BLaER1 treated with 17β-estradiol and CSF1 and Interleukin-3, amounts not matched to agents 10 nM and 100 nM (cell line): ENCODE data around the gene ECE1.

Experiments
- H3K27ac ChIP-seq, 11 experiments: shearing (Covaris generic); formaldehyde crosslinking; 2 replicates each; pipeline ENCODE4 v1.8.1; 2022
- H3K27me3 ChIP-seq, 11 experiments: shearing (Covaris generic); formaldehyde crosslinking; 2 replicates each; pipeline ENCODE4 v1.8.1; 2022
- H3K36me3 ChIP-seq, 11 experiments: shearing (Covaris generic); formaldehyde crosslinking; 2 replicates each; pipeline ENCODE4 v1.8.1; 2022
- H3K4me1 ChIP-seq, 10 experiments: shearing (Covaris generic); formaldehyde crosslinking; 2 replicates each; pipeline ENCODE4 v1.8.1; 2022
- H3K4me2 ChIP-seq, 11 experiments: shearing (Covaris generic); formaldehyde crosslinking; 2 replicates each; pipeline ENCODE4 v1.8.1; 2022
- H3K4me3 ChIP-seq, 10 experiments: shearing (Covaris generic); formaldehyde crosslinking; 2 replicates each; pipeline ENCODE4 v1.8.1; 2022
- H3K9ac ChIP-seq, 11 experiments: shearing (Covaris generic); formaldehyde crosslinking; 2 replicates each; pipeline ENCODE4 v1.8.1; 2022
- H3K9me3 ChIP-seq, 11 experiments: shearing (Covaris generic); formaldehyde crosslinking; replicated peaks in 1 of 11; 2 replicates each; pipeline ENCODE4 v1.8.1; 2022
- H4K20me1 ChIP-seq, 11 experiments: shearing (Covaris generic); formaldehyde crosslinking; 2 replicates each; pipeline ENCODE4 v1.8.1; 2022
- Cebpa-rat ChIP-seq, 11 experiments: shearing (Covaris generic); IDR thresholded peaks; 2 replicates each; pipeline ENCODE4 v1.8.1; 2022

The ECE1 gene

DNA sequence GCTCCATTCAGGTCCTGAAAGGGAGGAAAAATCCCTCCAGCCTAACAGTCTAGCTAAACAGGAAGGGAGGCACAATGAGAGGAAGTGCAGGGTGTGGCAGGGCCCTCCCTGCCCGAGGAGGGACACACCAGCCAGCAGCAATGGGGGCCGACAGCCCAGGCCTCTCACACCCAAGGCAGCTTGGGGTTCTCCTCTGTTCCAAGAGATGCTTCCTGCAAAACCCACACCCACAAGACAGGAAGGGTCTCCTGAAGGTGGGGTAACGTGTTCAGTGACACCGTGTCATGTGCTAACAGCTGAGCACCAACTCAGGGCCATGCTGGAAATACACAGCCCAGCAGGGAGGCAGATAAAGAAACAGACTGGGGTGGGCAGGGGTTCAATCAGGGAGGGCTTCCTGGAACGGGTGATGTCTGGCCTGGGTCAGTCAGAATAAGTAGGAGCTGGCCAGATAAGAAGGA is 10.2 kb downstream of the ECE1 start:
- Histone ChIP-seq H3K36me3 (peaks cover 0 to 8% (median 0%) of the 10 kb centered on the region in 11 experiments; a peak in 4 of 22 replicates), H3K4me3 (peak overlapping the region in 3 of 10 experiments; percentile 8 to 31 (median 12); a peak in 1 of 20 replicates), H3K27ac (peak overlapping the region in 9 of 11 experiments; percentile 37 to 80 (median 69); a peak in 17 of 22 replicates), H3K27me3 (peaks cover 0 to 9% (median 0%) of the 10 kb centered on the region in 11 experiments; a peak in 3 of 22 replicates), H3K4me1 (peaks cover 35 to 59% (median 49%) of the 10 kb centered on the region in 10 experiments), H4K20me1 (peaks cover 0 to 21% (median 8%) of the 10 kb centered on the region in 11 experiments; a peak in 11 of 22 replicates), H3K9me3 (no peaks in the 10 kb centered on the region), H3K4me2 (peak overlapping the region; percentile 65 to 91 (median 78)), H3K9ac (peak overlapping the region in 9 of 11 experiments; percentile 6 to 66 (median 52); a peak in 15 of 22 replicates)
- no peak for TF ChIP-seq Cebpa-rat (IDR thresholded peaks at IDR 0.05)

DNA sequence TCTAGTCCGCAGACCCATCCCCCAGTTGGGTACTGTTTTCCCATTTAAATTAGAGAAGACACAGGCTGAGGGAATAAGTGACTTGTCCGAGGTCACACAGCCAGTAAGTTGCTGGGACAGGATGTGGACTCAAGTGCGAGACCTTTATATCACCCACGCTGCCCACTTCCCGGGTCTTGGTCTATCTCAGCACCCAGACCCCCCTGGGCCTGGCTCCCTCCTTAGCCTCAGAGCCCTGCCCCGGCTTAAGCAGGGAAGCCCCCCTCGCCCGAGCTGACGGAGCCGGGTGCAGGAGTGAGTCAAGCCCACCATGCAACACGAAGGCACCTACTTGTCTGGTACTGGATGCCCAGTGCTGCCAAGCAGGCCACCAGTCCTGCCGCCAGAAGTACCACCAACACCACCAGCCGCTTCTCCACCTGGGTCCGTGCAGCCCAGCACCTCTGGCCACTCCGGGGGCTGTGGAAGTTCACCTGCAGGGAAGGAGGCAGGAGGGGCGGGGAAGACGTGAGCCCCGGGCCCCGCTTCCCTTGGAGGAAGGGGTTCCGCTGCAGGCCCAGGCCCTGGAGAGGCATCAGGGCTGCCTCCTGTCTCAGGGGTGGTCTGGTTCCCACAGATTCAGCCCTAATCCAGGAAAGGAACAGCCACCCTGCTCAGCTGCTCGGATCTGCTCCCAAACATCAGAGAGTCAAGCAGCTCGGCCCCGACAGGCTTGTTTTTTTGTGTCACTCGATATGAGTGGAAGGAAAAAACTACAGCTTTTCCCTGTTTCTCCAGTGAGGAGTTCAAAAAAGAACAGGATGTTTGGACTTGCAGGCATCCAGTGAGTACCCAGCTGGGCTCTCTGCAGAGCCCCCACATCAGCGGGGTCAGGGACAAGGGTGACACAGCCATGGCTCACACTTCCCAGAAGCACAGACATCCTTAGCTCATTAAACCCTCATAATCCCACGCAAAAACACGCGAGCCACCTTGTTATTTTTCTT is 11.1 kb downstream of the ECE1 start:
- peak overlapping the region in 10 of 11 experiments; percentile 8 to 80 (median 66); a peak in 17 of 22 replicates for H3K27ac ChIP-seq
- peak overlapping the region in 3 of 10 experiments; percentile 8 to 31 (median 12); a peak in 1 of 20 replicates for H3K4me3 ChIP-seq
- H4K20me1 ChIP-seq = peaks cover 0 to 14% (median 2%) of the 10 kb centered on the region in 11 experiments; a peak in 9 of 22 replicates
- peak overlapping the region in 8 of 11 experiments; percentile 19 to 66 (median 54); a peak in 11 of 22 replicates for H3K9ac ChIP-seq
- no peaks in the 10 kb centered on the region for H3K9me3 ChIP-seq
- H3K27me3 ChIP-seq = peaks cover 0 to 6% (median 0%) of the 10 kb centered on the region in 11 experiments; a peak in 3 of 22 replicates
- peak overlapping the region; percentile 65 to 91 (median 78); a peak in 21 of 22 replicates for H3K4me2 ChIP-seq
- peaks cover 0 to 8% (median 0%) of the 10 kb centered on the region in 11 experiments; a peak in 4 of 22 replicates for H3K36me3 ChIP-seq
- no peak for TF ChIP-seq Cebpa-rat (IDR thresholded peaks at IDR 0.05)
- H3K4me1 ChIP-seq = peaks cover 26 to 50% (median 40%) of the 10 kb centered on the region in 10 experiments

DNA sequence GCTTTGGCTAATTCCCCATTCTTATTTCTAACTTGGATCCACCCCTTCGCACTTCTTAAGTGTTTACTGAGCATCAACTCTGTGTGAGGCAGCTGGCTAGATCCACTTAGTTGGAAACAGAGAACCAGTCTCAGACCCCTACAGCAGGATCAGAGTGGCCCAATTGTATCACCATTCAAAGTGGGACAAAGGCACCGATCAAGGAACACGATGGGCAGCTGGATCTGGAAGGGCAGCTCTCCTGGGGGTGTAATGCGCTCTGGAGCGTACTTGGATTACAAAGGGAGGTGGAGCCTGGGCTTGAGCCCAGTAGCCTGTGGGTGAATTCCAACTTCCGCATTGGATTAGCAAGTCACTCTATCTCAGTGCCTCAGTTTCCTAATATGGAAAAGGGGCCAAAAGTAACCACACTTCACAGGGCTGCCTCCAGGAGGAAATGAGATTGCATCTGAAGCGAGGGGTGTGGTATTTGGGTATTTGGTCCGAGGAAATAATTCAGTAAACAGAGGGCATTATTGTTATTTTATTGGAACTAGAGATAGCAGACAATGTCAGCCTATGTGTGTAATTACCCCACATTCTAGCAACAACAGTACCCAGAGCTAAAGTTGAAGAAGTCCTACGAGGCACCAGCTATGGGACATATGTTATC is 11.9 kb downstream of the ECE1 start:
- Histone ChIP-seq H3K4me1 (peaks cover 17 to 42% (median 32%) of the 10 kb centered on the region in 10 experiments), H3K27ac (peak overlapping the region in 2 of 11 experiments; percentile 75 to 80; a peak in 2 of 22 replicates), H3K27me3 (no peaks in the 10 kb centered on the region), H3K4me2 (peak overlapping the region in 5 of 11 experiments; percentile 77 to 91 (median 85); a peak in 7 of 22 replicates), H3K36me3 (peaks cover 0 to 8% (median 0%) of the 10 kb centered on the region in 11 experiments; a peak in 4 of 22 replicates), H3K4me3 (no peak overlapping the region), H3K9ac (no peak overlapping the region), H3K9me3 (no peaks in the 10 kb centered on the region), H4K20me1 (peaks cover 0 to 8% (median 0%) of the 10 kb centered on the region in 11 experiments; a peak in 1 of 22 replicates)
- TF ChIP-seq Cebpa-rat (IDR thresholded peaks at IDR 0.05) = no peak

DNA sequence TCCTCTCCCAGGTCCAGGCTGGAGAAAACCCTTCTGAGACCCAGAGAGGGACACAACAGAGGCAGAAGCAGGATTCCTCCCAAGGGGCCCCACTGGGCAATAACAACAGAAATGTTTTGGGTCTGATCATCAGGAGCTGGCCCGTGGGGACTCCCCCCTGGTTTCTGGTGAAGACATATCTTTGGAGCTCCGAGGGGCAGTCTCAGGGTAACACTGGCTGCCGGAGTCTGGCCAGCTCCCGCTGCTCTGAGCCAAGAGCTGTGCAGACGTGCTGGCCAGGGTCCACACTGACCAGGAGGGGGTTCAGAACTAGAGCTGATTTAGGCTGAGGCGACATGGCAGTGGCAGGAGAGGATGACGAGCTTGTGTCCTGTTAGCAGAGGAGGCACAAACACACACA is 13.1 kb downstream of the ECE1 start:
- no peaks in the 10 kb centered on the region for H3K9me3 ChIP-seq
- H3K4me1 ChIP-seq = peaks cover 16 to 40% (median 30%) of the 10 kb centered on the region in 10 experiments
- H3K36me3 ChIP-seq = peaks cover 4 to 16% (median 7%) of the 10 kb centered on the region in 11 experiments; a peak in 14 of 22 replicates
- no peaks in the 10 kb centered on the region for H3K27me3 ChIP-seq
- no peak overlapping the region for H3K4me2 ChIP-seq
- TF ChIP-seq Cebpa-rat (IDR thresholded peaks at IDR 0.05) = no peak
- 0 out of 22 replicates have a peak, but pooled peaks cover 0 to 8% (median 0%) of the 10 kb centered on the region in 11 experiments for H4K20me1 ChIP-seq
- H3K27ac ChIP-seq = no peak overlapping the region
- no peak overlapping the region for H3K9ac ChIP-seq
- no peak overlapping the region for H3K4me3 ChIP-seq

DNA sequence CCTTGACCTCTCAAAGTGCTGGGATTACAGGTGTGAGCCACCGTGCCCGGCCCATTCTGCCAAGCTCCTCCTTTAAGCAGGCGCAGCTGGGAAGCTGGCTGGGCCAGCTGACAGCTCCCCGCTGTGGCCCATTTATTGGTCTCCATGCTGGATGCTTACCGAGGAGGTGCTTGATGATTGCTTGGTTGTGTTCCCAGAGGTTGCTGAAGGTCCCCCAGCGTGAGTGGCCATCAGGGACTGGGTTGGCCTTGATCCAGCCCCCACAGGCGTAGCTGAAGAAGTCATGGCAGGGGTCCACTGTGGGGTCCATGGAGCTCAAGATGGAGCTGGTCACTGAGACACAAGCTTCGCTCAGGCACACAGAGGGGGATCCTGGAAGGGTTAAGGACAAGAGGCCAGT is 17.7 kb downstream of the ECE1 start:
- Histone ChIP-seq H3K4me3 (no peak overlapping the region), H4K20me1 (0 out of 22 replicates have a peak, but pooled peaks cover 0 to 8% (median 0%) of the 10 kb centered on the region in 11 experiments), H3K9ac (no peak overlapping the region), H3K27me3 (no peaks in the 10 kb centered on the region), H3K27ac (no peak overlapping the region), H3K4me1 (0 out of 20 replicates have a peak, but pooled peaks cover 0 to 4% (median 0%) of the 10 kb centered on the region in 10 experiments), H3K4me2 (no peak overlapping the region), H3K36me3 (peaks cover 13 to 61% (median 40%) of the 10 kb centered on the region in 11 experiments; a peak in 20 of 22 replicates), H3K9me3 (peaks cover 2 to 12% (median 8%) of the 10 kb centered on the region in 11 experiments; a peak in 18 of 22 replicates)
- no peak for TF ChIP-seq Cebpa-rat (IDR thresholded peaks at IDR 0.05)

DNA sequence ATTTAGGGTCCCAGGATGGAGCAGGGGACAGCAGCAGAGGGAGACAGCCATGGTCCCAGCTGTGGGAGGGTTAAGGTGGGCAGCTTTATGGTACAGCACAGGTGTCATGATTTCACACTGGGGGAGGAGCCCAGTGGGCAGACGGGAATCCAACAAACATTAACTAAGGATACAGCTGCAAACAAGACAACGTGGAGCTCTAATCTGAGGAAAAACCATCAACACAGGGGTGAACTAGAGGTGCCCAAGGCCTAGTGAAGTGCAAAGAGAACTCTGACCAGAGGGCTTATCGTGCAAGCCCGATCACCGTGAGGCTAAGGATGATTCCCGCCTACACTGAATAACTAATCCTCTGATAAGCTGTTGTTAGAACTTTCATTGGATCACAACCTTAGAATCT is 18.7 kb downstream of the ECE1 start:
- Histone ChIP-seq H3K4me2 (no peak overlapping the region), H3K4me1 (0 out of 20 replicates have a peak, but pooled peaks cover 0 to 4% (median 0%) of the 10 kb centered on the region in 10 experiments), H3K4me3 (no peak overlapping the region), H3K9ac (no peak overlapping the region), H4K20me1 (0 out of 22 replicates have a peak, but pooled peaks cover 0 to 8% (median 0%) of the 10 kb centered on the region in 11 experiments), H3K27ac (no peak overlapping the region), H3K36me3 (peaks cover 17 to 63% (median 43%) of the 10 kb centered on the region in 11 experiments; a peak in 20 of 22 replicates), H3K27me3 (no peaks in the 10 kb centered on the region), H3K9me3 (peaks cover 7 to 21% (median 16%) of the 10 kb centered on the region in 11 experiments; a peak in 19 of 22 replicates)
- no peak for TF ChIP-seq Cebpa-rat (IDR thresholded peaks at IDR 0.05)

DNA sequence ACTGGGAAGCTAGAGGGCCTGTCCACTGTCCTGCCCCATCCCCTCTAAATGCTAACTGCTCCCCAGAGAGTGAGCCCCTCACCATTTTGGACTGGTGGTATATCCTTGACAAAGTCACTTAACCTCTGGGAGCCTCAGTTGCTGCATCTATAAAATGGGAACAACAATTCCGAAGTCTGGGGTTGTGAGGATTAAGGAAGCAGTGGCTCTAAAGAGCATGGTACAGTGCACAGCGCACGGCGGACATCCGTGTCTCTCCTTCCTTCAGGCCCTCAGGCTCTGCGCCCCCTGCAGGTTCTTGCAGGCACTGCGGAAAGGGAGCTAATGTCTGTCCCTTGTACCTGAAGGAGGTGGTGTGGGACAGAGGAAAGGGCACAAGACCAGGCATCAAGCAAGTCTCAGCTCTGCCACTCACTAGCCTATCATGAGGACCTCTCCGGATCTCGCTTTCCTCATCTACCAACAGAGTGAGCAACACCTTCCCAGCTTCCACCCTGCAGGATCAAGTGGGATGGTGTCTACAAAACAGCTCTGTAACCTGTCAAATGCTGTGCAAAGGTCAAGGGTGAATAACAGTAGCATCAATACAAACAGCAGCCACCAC is 20.1 kb downstream of the ECE1 start:
- Histone ChIP-seq H3K27ac (no peak overlapping the region), H3K36me3 (peaks cover 17 to 65% (median 43%) of the 10 kb centered on the region in 11 experiments; a peak in 20 of 22 replicates), H3K4me3 (no peak overlapping the region)

More for the DNA sequence above, 20.1 kb downstream of the ECE1 start:
- Histone ChIP-seq H3K9me3 (peaks cover 7 to 21% (median 16%) of the 10 kb centered on the region in 11 experiments; a peak in 19 of 22 replicates), H3K4me1 (0 out of 20 replicates have a peak, but pooled peaks cover 0 to 6% (median 0%) of the 10 kb centered on the region in 10 experiments), H3K27me3 (no peaks in the 10 kb centered on the region), H3K4me2 (no peak overlapping the region), H4K20me1 (0 out of 22 replicates have a peak, but pooled peaks cover 0 to 8% (median 0%) of the 10 kb centered on the region in 11 experiments), H3K9ac (no peak overlapping the region)
- TF ChIP-seq Cebpa-rat (IDR thresholded peaks at IDR 0.05) = no peak
